ENCODE results near the gene UCP3. TPM values are rescaled to one million over a fixed set of nuclear protein-coding genes. Genes with fewer than 3 reads are reported as not detected.

Gene UCP3
- total RNA-seq, 4 donors from 2014 or later = 0.64 to 2.5 (median 1.6) TPM

- peak; percentile 84 for TF ChIP-seq POLR2AphosphoS5 (IDR thresholded peaks at IDR 0.05)
- no peak for TF ChIP-seq EP300 (IDR thresholded peaks at IDR 0.05)
- no peak for TF ChIP-seq POLR2A (IDR thresholded peaks at IDR 0.05)
- peak in 1 of 4 experiments; percentile 4 for TF ChIP-seq CTCF (IDR thresholded peaks at IDR 0.05)
- Histone ChIP-seq H3K4me3 (no peak overlapping the region), H3K9me3 (no peaks in the 10 kb centered on the region), H3K27ac (peak overlapping the region; percentile 51 to 84 (median 78)), H3K27me3 (no peaks in the 10 kb centered on the region), H3K4me1 (peaks cover 3 to 27% (median 21%) of the 10 kb centered on the region in 3 donors), H3K36me3 (peaks cover 0 to 44% of the 10 kb centered on the region in 2 donors)
- WGBS, 2 donors (ENCODE audit: low coverage in 1 of 2) = 65 to 87% methylated on average over 3 to 6 of the region's 9 CpGs
- ATAC-seq = peak; percentile 97
Observed at GRCh38 chr11:74018331-74019005, 9.6 kb upstream of the UCP3 start.

GRCh38 chr11:74017631-74018030, 8.7 kb upstream of the UCP3 start:
- H3K4me3 ChIP-seq = no peak overlapping the region
- ATAC-seq = no peak
- H3K27ac ChIP-seq = peak overlapping the region in 3 of 4 donors; percentile 77 to 84 (median 79)
- WGBS, 2 donors (ENCODE audit: low coverage in 1 of 2) = 94% methylated on average over 3 of the region's 3 CpGs; no CpG with 5 or more reads in 1 of the 2 donors
- H3K9me3 ChIP-seq = no peaks in the 10 kb centered on the region
- H3K4me1 ChIP-seq = peaks cover 3 to 27% (median 21%) of the 10 kb centered on the region in 3 donors
- H3K27me3 ChIP-seq = no peaks in the 10 kb centered on the region
- H3K36me3 ChIP-seq = peaks cover 0 to 43% of the 10 kb centered on the region in 2 donors
- no peak for TF ChIP-seq EP300 (IDR thresholded peaks at IDR 0.05)
- TF ChIP-seq POLR2A (IDR thresholded peaks at IDR 0.05) = no peak

- Histone ChIP-seq H3K4me3 (no peak overlapping the region), H3K27me3 (no peaks in the 10 kb centered on the region), H3K36me3 (peaks cover 0 to 55% of the 10 kb centered on the region in 2 donors), H3K27ac (no peak overlapping the region), H3K9me3 (no peaks in the 10 kb centered on the region), H3K4me1 (peaks cover 3 to 27% (median 21%) of the 10 kb centered on the region in 3 donors)
- ATAC-seq = no peak
- TF ChIP-seq POLR2AphosphoS5 (IDR thresholded peaks at IDR 0.05) = no peak
- no peak for TF ChIP-seq POLR2A (IDR thresholded peaks at IDR 0.05)
- TF ChIP-seq EP300 (IDR thresholded peaks at IDR 0.05) = no peak
- TF ChIP-seq CTCF (IDR thresholded peaks at IDR 0.05) = no peak
- WGBS, 2 donors (ENCODE audit: low coverage in 1 of 2) = 96 to 100% methylated on average over 3 to 4 of the region's 5 CpGs
Observed at GRCh38 chr11:74015919-74016684, 7.2 kb upstream of the UCP3 start.

- peaks cover 0 to 55% of the 10 kb centered on the region in 2 donors for H3K36me3 ChIP-seq
- ATAC-seq = no peak
- no peak overlapping the region for H3K27ac ChIP-seq
- no peak for TF ChIP-seq EP300 (IDR thresholded peaks at IDR 0.05)
- no peak for TF ChIP-seq POLR2AphosphoS5 (IDR thresholded peaks at IDR 0.05)
- H3K9me3 ChIP-seq = no peaks in the 10 kb centered on the region
- H3K4me1 ChIP-seq = peaks cover 3 to 25% (median 21%) of the 10 kb centered on the region in 3 donors
- 48 to 100% methylated on average over 1 to 2 of the region's 2 CpGs for WGBS, 2 donors (ENCODE audit: low coverage in 1 of 2)
- no peak overlapping the region for H3K4me3 ChIP-seq
- no peaks in the 10 kb centered on the region for H3K27me3 ChIP-seq
Observed at GRCh38 chr11:74014880-74015279, 6.0 kb upstream of the UCP3 start.

GRCh38 chr11:74013141-74013540, 4.3 kb upstream of the UCP3 start:
- peaks cover 0 to 7% (median 5%) of the 10 kb centered on the region in 3 donors for H3K4me1 ChIP-seq
- TF ChIP-seq CTCF (IDR thresholded peaks at IDR 0.05) (no peak), POLR2AphosphoS5 (IDR thresholded peaks at IDR 0.05) (no peak), EP300 (IDR thresholded peaks at IDR 0.05) (no peak), POLR2A (IDR thresholded peaks at IDR 0.05) (no peak)
- WGBS, 2 donors (ENCODE audit: low coverage in 1 of 2) = 94 to 100% methylated on average over 3 to 7 of the region's 8 CpGs
- ATAC-seq = no peak
- no peak overlapping the region for H3K4me3 ChIP-seq
- H3K27me3 ChIP-seq = no peaks in the 10 kb centered on the region
- H3K27ac ChIP-seq = no peak overlapping the region
- peaks cover 0 to 55% of the 10 kb centered on the region in 2 donors for H3K36me3 ChIP-seq
- H3K9me3 ChIP-seq = no peaks in the 10 kb centered on the region
